HUES64 (cell line): ENCODE results near the gene ITPRID2.
A peak's percentile ranks its signal among the peaks of the same experiment; 100 is the strongest.

Experiments
- H3K27ac ChIP-seq: 2 replicates; pipeline ENCODE4 v1.7.0; 2013; ENCODE audit warnings: low read depth, low read length, inconsistent platforms
- H3K27me3 ChIP-seq: 2 replicates; pipeline ENCODE4 v1.6.1; 2013; ENCODE audit warnings: mild to moderate bottlenecking, low read length; ENCODE audit not compliant: insufficient read depth
- H3K36me3 ChIP-seq: 2 replicates; pipeline ENCODE4 v1.6.1; 2013; ENCODE audit warnings: mild to moderate bottlenecking, low read length; ENCODE audit not compliant: insufficient read depth
- H3K4me1 ChIP-seq: 2 replicates; pipeline ENCODE4 v1.6.1; 2013; ENCODE audit warnings: mild to moderate bottlenecking, low read length, moderate library complexity; ENCODE audit not compliant: insufficient read depth
- H3K4me3 ChIP-seq: 2 replicates; pipeline ENCODE4 v1.5.1; 2013; ENCODE audit warnings: mild to moderate bottlenecking, low read length, moderate library complexity
- H3K9ac ChIP-seq: 2 replicates; pipeline ENCODE4 v1.6.1; 2013; ENCODE audit warnings: mild to moderate bottlenecking, low read depth, low read length
- H3K9me3 ChIP-seq: 2 replicates; pipeline ENCODE4 v1.6.1; 2013; ENCODE audit warnings: low read depth, low read length; ENCODE audit not compliant: insufficient read depth
- WGBS: fragments of 150-250, 120-280 bp; methylation state at CpG from one replicate; pipeline ENCODE4 v1.1.7; 2013; ENCODE audit warnings: missing lambda C conversion rate; 5-methylcytosine and 5-hydroxymethylcytosine counted together

ITPRID2 gene

DNA sequence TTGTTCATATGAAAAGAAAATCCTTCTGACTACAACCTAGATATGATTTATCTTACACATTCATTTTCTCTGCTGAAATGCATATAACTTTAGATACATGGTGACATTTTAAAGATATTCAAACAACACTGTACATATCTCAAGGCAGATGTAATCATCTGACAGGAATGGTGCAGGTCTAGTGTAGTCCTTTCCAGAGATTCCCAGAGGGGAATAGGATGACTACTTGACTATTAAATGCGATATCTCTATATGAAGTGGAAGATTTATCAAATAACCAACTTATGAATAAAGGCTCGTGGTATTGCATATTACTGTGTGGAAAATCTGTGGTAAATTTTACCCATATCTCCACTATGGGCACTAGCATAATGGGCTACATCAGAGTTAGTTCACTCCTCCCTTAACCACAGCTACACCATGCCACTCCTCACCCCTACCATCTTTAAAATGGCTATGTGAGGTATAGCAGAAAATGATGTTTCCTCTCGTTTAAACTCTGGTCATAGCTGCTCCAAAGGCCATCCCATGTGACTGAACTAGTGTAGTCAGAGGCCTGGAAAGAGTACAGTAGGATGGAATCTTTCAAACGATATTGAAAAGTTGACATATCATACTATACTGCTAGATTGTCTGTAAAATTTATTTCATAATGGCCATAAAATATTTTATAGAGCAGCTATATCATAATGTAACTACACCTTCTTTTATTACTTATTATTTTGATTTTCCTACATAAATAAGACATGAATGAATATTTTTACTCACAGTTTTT lies 9.1 kb upstream of the ITPRID2 start:
- Histone ChIP-seq H3K27me3 (no peaks in the 10 kb centered on the region), H3K4me1 (no peaks in the 10 kb centered on the region; the same call in 1 of the 2 replicates), H3K9me3 (no peaks in the 10 kb centered on the region), H3K9ac (no peak overlapping the region), H3K27ac (no peak overlapping the region), H3K36me3 (no peaks in the 10 kb centered on the region), H3K4me3 (no peak overlapping the region)
- 82% methylated on average over 1 of the region's 4 CpGs for WGBS

DNA sequence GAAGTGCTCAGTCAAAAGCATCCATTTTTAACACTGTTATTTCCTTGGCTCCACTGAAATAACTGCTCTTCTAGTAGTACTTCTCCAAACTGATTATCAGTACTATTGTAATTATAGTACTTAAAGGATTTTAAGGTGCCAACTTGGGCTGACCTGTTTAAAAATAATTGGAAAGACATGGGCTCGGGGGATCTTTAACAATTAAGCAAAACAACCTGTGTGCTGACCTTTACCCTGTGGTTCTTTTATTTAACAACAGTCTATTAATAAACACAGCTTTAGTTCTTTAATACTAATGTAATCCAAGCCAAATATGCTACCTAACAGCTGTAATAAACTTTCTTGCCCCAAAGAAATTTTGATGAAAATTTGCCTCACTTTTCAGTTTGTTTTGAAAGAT lies 6.9 kb upstream of the ITPRID2 start:
- H3K4me3 ChIP-seq: no peak overlapping the region
- WGBS: 92% methylated on average over 1 of the region's 1 CpG
- no peaks in the 10 kb centered on the region for H3K9me3 ChIP-seq
- H3K9ac ChIP-seq: no peak overlapping the region
- no peaks in the 10 kb centered on the region for H3K36me3 ChIP-seq
- H3K27ac ChIP-seq: no peak overlapping the region
- no peaks in the 10 kb centered on the region for H3K27me3 ChIP-seq
- H3K4me1 ChIP-seq: no peaks in the 10 kb centered on the region; the same call in 1 of the 2 replicates

GRCh38 chr2:181885096-181885495 lies 6.4 kb upstream of the ITPRID2 start:
- Histone ChIP-seq H3K4me1 (no peaks in the 10 kb centered on the region; the same call in 1 of the 2 replicates), H3K9me3 (no peaks in the 10 kb centered on the region), H3K27me3 (peaks cover under 1% of the 10 kb centered on the region; the same call in 1 of the 2 replicates), H3K9ac (no peak overlapping the region), H3K36me3 (no peaks in the 10 kb centered on the region), H3K27ac (no peak overlapping the region), H3K4me3 (no peak overlapping the region)
- 88% methylated on average over 1 of the region's 2 CpGs for WGBS

GRCh38 chr2:181886192-181886591 lies 5.3 kb upstream of the ITPRID2 start:
- Histone ChIP-seq H3K9ac (no peak overlapping the region), H3K4me1 (peaks cover 5% of the 10 kb centered on the region), H3K9me3 (no peaks in the 10 kb centered on the region), H3K27me3 (peaks cover 12% of the 10 kb centered on the region), H3K36me3 (no peaks in the 10 kb centered on the region), H3K27ac (no peak overlapping the region), H3K4me3 (no peak overlapping the region)
- 95% methylated on average over 2 of the region's 4 CpGs for WGBS

DNA sequence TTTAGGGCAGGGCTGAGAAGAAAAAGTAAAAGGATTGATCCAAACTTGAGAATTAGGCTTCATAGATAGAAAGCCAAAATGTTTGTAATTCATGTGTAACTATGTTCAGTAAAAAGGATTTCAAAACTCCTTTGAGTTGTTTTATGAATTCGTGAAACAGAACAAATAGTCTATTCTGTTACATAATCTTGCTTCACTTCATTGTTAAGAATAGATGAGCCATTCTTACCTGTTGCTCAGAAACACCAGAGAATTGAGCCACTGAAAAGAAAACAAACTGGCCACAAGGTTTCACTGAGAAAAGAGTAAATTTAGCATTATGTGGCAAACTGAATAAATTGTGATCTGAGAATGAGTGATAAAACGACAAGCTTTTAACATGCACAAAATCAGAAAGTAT lies 4.5 kb upstream of the ITPRID2 start:
- H3K4me1 ChIP-seq: peaks cover 7% of the 10 kb centered on the region
- WGBS: no CpG with 5 or more reads among the region's 2 CpGs
- H3K9me3 ChIP-seq: no peaks in the 10 kb centered on the region
- no peak overlapping the region for H3K4me3 ChIP-seq
- H3K27ac ChIP-seq: no peak overlapping the region
- peaks cover 14% of the 10 kb centered on the region for H3K27me3 ChIP-seq
- no peak overlapping the region for H3K9ac ChIP-seq
- H3K36me3 ChIP-seq: no peaks in the 10 kb centered on the region

GRCh38 chr2:181889776-181890175 lies 1.8 kb upstream of the ITPRID2 start:
- Histone ChIP-seq H3K4me1 (peaks cover 12% of the 10 kb centered on the region), H3K9ac (no peak overlapping the region), H3K27ac (no peak overlapping the region), H3K4me3 (no peak overlapping the region), H3K27me3 (peaks cover 33% of the 10 kb centered on the region), H3K36me3 (no peaks in the 10 kb centered on the region), H3K9me3 (no peaks in the 10 kb centered on the region)

DNA sequence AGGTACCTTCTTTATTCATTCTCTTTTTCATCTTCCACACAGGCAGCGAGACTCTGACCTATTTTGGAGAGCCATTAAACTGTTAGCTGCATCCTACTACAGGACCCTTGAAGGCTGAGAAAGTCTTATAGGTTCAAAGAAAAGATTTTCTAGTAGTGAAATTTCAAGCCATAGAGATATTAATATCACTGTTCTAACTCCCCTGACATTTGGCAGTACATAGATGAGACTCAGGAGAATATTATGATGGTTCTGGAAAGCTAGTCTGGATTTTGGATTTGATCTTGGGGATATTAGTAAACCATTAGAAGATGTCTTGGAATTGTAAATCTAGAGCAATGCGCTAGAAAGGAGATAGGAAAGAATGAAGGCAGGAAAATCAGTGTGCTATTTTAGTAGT lies 1.3 kb upstream of the ITPRID2 start:
- 100% methylated on average over 2 of the region's 2 CpGs for WGBS
- Histone ChIP-seq H3K27me3 (peaks cover 33% of the 10 kb centered on the region), H3K9ac (no peak overlapping the region), H3K9me3 (no peaks in the 10 kb centered on the region), H3K27ac (no peak overlapping the region), H3K36me3 (no peaks in the 10 kb centered on the region), H3K4me1 (peaks cover 12% of the 10 kb centered on the region), H3K4me3 (no peak overlapping the region)

DNA sequence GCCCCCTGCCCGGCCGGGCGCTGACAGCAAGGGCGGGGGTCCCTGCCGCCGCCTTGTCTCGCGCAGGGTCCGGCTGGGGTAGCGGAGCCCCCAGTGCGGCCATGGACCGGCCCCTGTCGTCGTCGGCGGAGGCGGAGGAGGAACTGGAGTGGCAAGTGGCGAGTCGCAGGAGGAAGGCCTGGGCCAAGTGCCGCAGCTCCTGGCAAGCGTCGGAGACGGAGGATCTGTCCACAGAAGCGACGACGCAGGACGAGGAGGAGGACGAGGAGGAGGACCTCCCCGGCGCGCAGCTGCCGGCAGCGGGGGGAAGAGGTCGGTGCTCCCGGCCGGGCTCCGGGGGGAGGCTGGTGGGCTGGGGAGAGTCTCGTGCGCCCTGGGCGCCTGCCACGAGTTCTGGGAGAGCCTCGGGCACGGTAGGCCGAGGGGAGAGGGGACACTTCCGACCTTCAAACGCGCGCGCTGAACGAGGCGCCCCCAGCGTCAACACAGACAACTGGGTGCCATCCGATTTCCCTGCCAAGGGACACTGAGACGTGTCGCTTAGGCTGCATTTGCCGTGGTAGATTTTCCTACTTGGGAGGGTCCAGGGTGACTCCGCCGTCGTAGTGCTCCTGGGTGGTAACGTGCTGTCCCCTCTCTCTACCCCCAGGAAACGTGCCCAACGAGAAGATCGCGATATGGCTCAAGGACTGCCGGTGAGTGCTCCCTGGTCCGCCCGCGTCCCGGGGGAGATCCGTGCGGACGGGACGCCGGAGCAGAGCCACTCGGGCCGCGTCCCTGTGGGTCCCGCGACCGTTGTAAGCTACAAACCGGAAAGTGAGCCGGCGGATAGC lies 652 bp downstream of the ITPRID2 start:
- WGBS: under 1% methylated on average over 83 of the region's 83 CpGs
- peak overlapping the region; percentile 58 for H3K9ac ChIP-seq
- H3K4me1 ChIP-seq: peaks cover 12% of the 10 kb centered on the region
- peaks cover 33% of the 10 kb centered on the region for H3K27me3 ChIP-seq
- H3K4me3 ChIP-seq: peak overlapping the region; percentile 89
- peak overlapping the region; percentile 9; the same call in 1 of the 2 replicates for H3K27ac ChIP-seq
- peaks cover 3% of the 10 kb centered on the region; the same call in 1 of the 2 replicates for H3K36me3 ChIP-seq
- H3K9me3 ChIP-seq: no peaks in the 10 kb centered on the region

GRCh38 chr2:181892799-181893435 lies 1.4 kb downstream of the ITPRID2 start:
- Histone ChIP-seq H3K4me3 (peak overlapping the region; percentile 89), H3K4me1 (peaks cover 12% of the 10 kb centered on the region), H3K36me3 (peaks cover 4% of the 10 kb centered on the region; the same call in 1 of the 2 replicates), H3K9me3 (no peaks in the 10 kb centered on the region), H3K9ac (peak overlapping the region; percentile 58), H3K27ac (no peak overlapping the region), H3K27me3 (peaks cover 33% of the 10 kb centered on the region)
- 12% methylated on average over 7 of the region's 10 CpGs for WGBS

- Histone ChIP-seq H3K9me3 (no peaks in the 10 kb centered on the region), H3K4me3 (peak overlapping the region; percentile 89; the same call in 1 of the 2 replicates), H3K27ac (no peak overlapping the region), H3K36me3 (peaks cover 14% of the 10 kb centered on the region), H3K4me1 (peaks cover 12% of the 10 kb centered on the region), H3K9ac (no peak overlapping the region), H3K27me3 (peaks cover 33% of the 10 kb centered on the region)
- WGBS: 95% methylated on average over 3 of the region's 3 CpGs
Observed at GRCh38 chr2:181894381-181894780, 2.9 kb downstream of the ITPRID2 start.

GRCh38 chr2:181895818-181896217 lies 4.3 kb downstream of the ITPRID2 start:
- Histone ChIP-seq H3K9me3 (no peaks in the 10 kb centered on the region), H3K9ac (no peak overlapping the region), H3K4me1 (peaks cover 14% of the 10 kb centered on the region), H3K27ac (no peak overlapping the region), H3K4me3 (no peak overlapping the region), H3K36me3 (peaks cover 29% of the 10 kb centered on the region), H3K27me3 (peaks cover 25% of the 10 kb centered on the region)
- 89% methylated on average over 1 of the region's 1 CpG for WGBS
